H9 (cell line): ENCODE measurements around the gene MKRN1. TPM values are rescaled to one million over a fixed set of nuclear protein-coding genes. Genes with fewer than 3 reads are reported as not detected.
"Not testable (repeated sequence)": the region's sequence is repeated elsewhere in the genome, so short reads cannot be mapped to it uniquely, and the experiment has no call there.

Experiments
- DNase-seq: peaks from one replicate; pipeline ENCODE4 v3.0.0-alpha.2; 2017
- H2AFZ ChIP-seq: one replicate; pipeline ENCODE4 v1.6.1; 2013; ENCODE audit warnings: mild to moderate bottlenecking, low read length, control low read depth, moderate library complexity
- H2AK5ac ChIP-seq: 2 replicates; pipeline ENCODE4 v1.6.1; 2013; ENCODE audit warnings: low read length, control low read depth, mixed read lengths; ENCODE audit not compliant: insufficient read length
- H2BK120ac ChIP-seq: one replicate; pipeline ENCODE4 v1.6.1; 2013; ENCODE audit warnings: low read depth, mild to moderate bottlenecking, low read length, control low read depth, inconsistent platforms; ENCODE audit not compliant: poor library complexity, severe bottlenecking
- H2BK12ac ChIP-seq: 2 replicates; pipeline ENCODE4 v1.6.1; 2013; ENCODE audit warnings: low read length, control low read depth, mixed read lengths, low read depth; ENCODE audit not compliant: insufficient read length
- H2BK15ac ChIP-seq: 2 replicates; pipeline ENCODE4 v1.6.1; 2013; ENCODE audit warnings: low read depth, low read length, control low read depth
- H2BK20ac ChIP-seq: one replicate; pipeline ENCODE4 v1.6.1; 2013; ENCODE audit warnings: low read depth, mild to moderate bottlenecking, low read length, control low read depth, inconsistent platforms; ENCODE audit not compliant: poor library complexity, severe bottlenecking
- H2BK5ac ChIP-seq: 2 replicates; pipeline ENCODE4 v1.6.1; 2013; ENCODE audit warnings: low read length, control low read depth, mixed read lengths; ENCODE audit not compliant: insufficient read length
- H3K14ac ChIP-seq: 2 replicates; pipeline ENCODE4 v1.6.1; 2013; ENCODE audit warnings: low read length, control low read depth; ENCODE audit not compliant: insufficient read depth
- H3K18ac ChIP-seq: 2 replicates; pipeline ENCODE4 v1.6.1; 2013; ENCODE audit warnings: low read depth, mild to moderate bottlenecking, mixed read lengths, low read length, control low read depth; ENCODE audit not compliant: insufficient read length
- H3K23ac ChIP-seq: 2 replicates; pipeline ENCODE4 v1.6.1; 2013; ENCODE audit warnings: low read length, control low read depth, mixed read lengths, low read depth; ENCODE audit not compliant: insufficient read length
- H3K23me2 ChIP-seq: 2 replicates; pipeline ENCODE4 v1.6.1; 2013; ENCODE audit warnings: low read depth, mild to moderate bottlenecking, mixed read lengths, low read length, control low read depth; ENCODE audit not compliant: insufficient read length, poor library complexity, severe bottlenecking
- H3K27ac ChIP-seq: 2 replicates; pipeline ENCODE4 v1.5.1; 2013; ENCODE audit warnings: low read length, control low read depth, mixed read lengths, low read depth; ENCODE audit not compliant: insufficient read length
- H3K27me3 ChIP-seq: 2 replicates; pipeline ENCODE4 v1.6.1; 2013; ENCODE audit warnings: low read length, control low read depth, inconsistent platforms; ENCODE audit not compliant: insufficient read depth
- H3K4ac ChIP-seq: 2 replicates; pipeline ENCODE4 v1.6.1; 2013; ENCODE audit warnings: low read depth, mild to moderate bottlenecking, control low read depth, inconsistent platforms, low read length, moderate library complexity
- H3K4me1 ChIP-seq: 2 replicates; pipeline ENCODE4 v1.6.1; 2013; ENCODE audit warnings: low read length, control low read depth, inconsistent platforms; ENCODE audit not compliant: insufficient read depth
- H3K4me2 ChIP-seq: 2 replicates; pipeline ENCODE4 v1.6.1; 2013; ENCODE audit warnings: low read length, control low read depth, mixed read lengths; ENCODE audit not compliant: insufficient read length, insufficient read depth
- H3K56ac ChIP-seq: 2 replicates; pipeline ENCODE4 v1.6.1; 2013; ENCODE audit warnings: low read depth, mild to moderate bottlenecking, mixed read lengths, low read length, control low read depth; ENCODE audit not compliant: insufficient read length
- H3K79me1 ChIP-seq: 2 replicates; pipeline ENCODE4 v1.6.1; 2013; ENCODE audit warnings: low read depth, mild to moderate bottlenecking, moderate library complexity, low read length, control low read depth, inconsistent platforms; ENCODE audit not compliant: insufficient read depth, poor library complexity, severe bottlenecking
- H3K79me2 ChIP-seq: 2 replicates; pipeline ENCODE4 v1.6.1; 2013; ENCODE audit warnings: low read length, control low read depth, inconsistent platforms; ENCODE audit not compliant: insufficient read depth
- H3K9ac ChIP-seq: 2 replicates; pipeline ENCODE4 v1.6.1; 2013; ENCODE audit warnings: low read length, control low read depth, mixed read lengths; ENCODE audit not compliant: insufficient read length; ENCODE audit errors: extremely low read depth
- H3K9me3 ChIP-seq: one replicate; pipeline ENCODE4 v1.6.1; 2013; ENCODE audit warnings: low read depth, low read length, inconsistent platforms; ENCODE audit not compliant: control insufficient read depth
- H3T11ph ChIP-seq: one replicate; pipeline ENCODE4 v1.6.1; 2013; ENCODE audit warnings: mild to moderate bottlenecking, low read length, control low read depth, inconsistent platforms
- H4K20me1 ChIP-seq: one replicate; pipeline ENCODE4 v1.6.1; 2013; ENCODE audit not compliant: control insufficient read depth, insufficient read length, insufficient read depth
- H4K5ac ChIP-seq: 2 replicates; pipeline ENCODE4 v1.6.1; 2013; ENCODE audit warnings: low read depth, mild to moderate bottlenecking, mixed read lengths, low read length, control low read depth; ENCODE audit not compliant: insufficient read length
- H4K8ac ChIP-seq: replicated peaks from 2 replicates; pipeline ENCODE4 v1.6.1; 2013; ENCODE audit warnings: low read length, control low read depth, mixed read lengths, low read depth; ENCODE audit not compliant: insufficient read length
- H4K91ac ChIP-seq: 2 replicates; pipeline ENCODE4 v1.6.1; 2013; ENCODE audit warnings: low read depth, mild to moderate bottlenecking, moderate library complexity, mixed read lengths, low read length, control low read depth; ENCODE audit not compliant: insufficient read length
- H3K27ac Mint-ChIP-seq, 3 experiments: 2 replicates in 2 of 3; 3 replicates in 1 of 3; pipeline ENCODE4 v1.8.0; 2020 to 2021; ENCODE audit warnings: mixed read lengths in 3 of 3, mild to moderate bottlenecking in 1 of 3, moderate library complexity in 1 of 3
- H3K27me3 Mint-ChIP-seq: 2 replicates; pipeline ENCODE4 v1.8.0; 2021; ENCODE audit warnings: low read depth, mild to moderate bottlenecking, moderate library complexity, mixed read lengths
- H3K36me3 Mint-ChIP-seq, 3 experiments: 2 replicates in 2 of 3; 3 replicates in 1 of 3; pipeline ENCODE4 v1.8.0; 2020 to 2021; ENCODE audit warnings: low read depth in 3 of 3, mixed read lengths in 3 of 3; ENCODE audit not compliant: insufficient read depth in 1 of 3
- H3K4me1 Mint-ChIP-seq, 2 experiments: 2 replicates each; pipeline ENCODE4 v1.8.0; 2020; ENCODE audit warnings: mixed read lengths in 2 of 2
- H3K4me3 Mint-ChIP-seq, 2 experiments: 2 replicates in 1 of 2; 3 replicates in 1 of 2; pipeline ENCODE4 v1.8.0; 2020 to 2021; ENCODE audit warnings: mild to moderate bottlenecking in 2 of 2, mixed read lengths in 2 of 2, moderate library complexity in 1 of 2
- H3K9me3 Mint-ChIP-seq, 2 experiments: 2 replicates in 1 of 2; 3 replicates in 1 of 2; pipeline ENCODE4 v1.8.0; 2020; ENCODE audit warnings: mild to moderate bottlenecking in 2 of 2, mixed read lengths in 2 of 2, moderate library complexity in 1 of 2
- CTCF ChIP-seq: fragments of 200-600 bp; sonication (generic); conservative IDR thresholded peaks from 3 replicates; pipeline ENCODE4 v1.8.0; 2021; ENCODE audit warnings: antibody characterized with exemption, mild to moderate bottlenecking
- WGBS: extraction: QIAGEN DNeasy Blood & Tissue Kit; methylation state at CpG from one replicate; pipeline ENCODE4 v1.1.7; 2013; ENCODE audit warnings: missing lambda C conversion rate, low lambda C conversion rate, mixed read lengths; ENCODE audit not compliant: insufficient read length; ENCODE audit errors: extremely low coverage; 5-methylcytosine and 5-hydroxymethylcytosine counted together
- total RNA-seq: library from RNA; stranded (reverse); gene quantifications from 2 replicates; pipeline ENCODE4 v1.2.1, GENCODE V29; 2021

MKRN1 gene
- total RNA-seq, 1 experiment from 2014 or later = 106 TPM

GRCh38 chr7:140454657-140455015, 24.7 kb downstream of the MKRN1 start:
- Histone ChIP-seq H2BK120ac (no peak overlapping the region), H3K56ac (no peak overlapping the region), H4K20me1 (no peaks in the 10 kb centered on the region), H3K23me2 (no peaks in the 10 kb centered on the region), H2AK5ac (no peak overlapping the region), H2BK20ac (no peak overlapping the region), H3K23ac (no peak overlapping the region), H2BK12ac (no peak overlapping the region), H3K4me2 (no peak overlapping the region), H3K4ac (no peak overlapping the region), H3T11ph (no peak overlapping the region), H3K18ac (no peak overlapping the region), H2AFZ (no peak overlapping the region), H3K27me3 (no peaks in the 10 kb centered on the region), H3K79me1 (peaks cover 2% of the 10 kb centered on the region), H4K8ac (no peak overlapping the region), H3K4me1 (peaks cover 28% of the 10 kb centered on the region), H3K9ac (no peak overlapping the region), H2BK5ac (no peak overlapping the region), H4K91ac (no peak overlapping the region), H4K5ac (no peak overlapping the region), H3K27ac (peak overlapping the region; percentile 75), H2BK15ac (no peak overlapping the region), H3K14ac (no peak overlapping the region), H3K9me3 (no peaks in the 10 kb centered on the region), H3K79me2 (no peaks in the 10 kb centered on the region)
- Mint-ChIP-seq H3K4me1 (peaks cover 85 to 86% of the 10 kb centered on the region in 2 experiments), H3K9me3 (no peaks in the 10 kb centered on the region), H3K27me3 (no peaks in the 10 kb centered on the region), H3K27ac (peak overlapping the region; percentile 53 to 98 (median 93)), H3K4me3 (no peak overlapping the region; a peak in 1 of 5 replicates), H3K36me3 (peaks cover 45 to 60% (median 59%) of the 10 kb centered on the region in 3 experiments)
- TF ChIP-seq CTCF = no peak
- DNase-seq = no peak
- WGBS = no CpG with 5 or more reads among the region's 8 CpGs

- not testable (repeated sequence) for H3K4me2 ChIP-seq, H2BK20ac ChIP-seq, H3K27ac ChIP-seq, H3K4me3 Mint-ChIP-seq, H2BK120ac ChIP-seq, H2BK15ac ChIP-seq, H2AK5ac ChIP-seq, H2BK12ac ChIP-seq, H3K9me3 ChIP-seq, H3T11ph ChIP-seq, DNase-seq, H3K18ac ChIP-seq, H2BK5ac ChIP-seq, H4K20me1 ChIP-seq, H3K4ac ChIP-seq, H3K9ac ChIP-seq, H3K23me2 ChIP-seq, H3K14ac ChIP-seq, H4K8ac ChIP-seq, H3K56ac ChIP-seq, H2AFZ ChIP-seq, H3K79me1 ChIP-seq, H3K9me3 Mint-ChIP-seq, H4K91ac ChIP-seq, H3K27me3 ChIP-seq, H3K27me3 Mint-ChIP-seq, H4K5ac ChIP-seq, H3K79me2 ChIP-seq, H3K23ac ChIP-seq
- peaks cover 32% of the 10 kb centered on the region for H3K4me1 ChIP-seq
- peaks cover 39 to 54% (median 52%) of the 10 kb centered on the region in 3 experiments for H3K36me3 Mint-ChIP-seq
- 100% methylated on average over 1 of the region's 9 CpGs for WGBS
- peaks cover 85 to 86% of the 10 kb centered on the region in 2 experiments for H3K4me1 Mint-ChIP-seq
- peak overlapping the region; percentile 53 to 98 (median 93); a peak in 6 of 7 replicates for H3K27ac Mint-ChIP-seq
These were observed 25.3 kb downstream of the MKRN1 start for GRCh38 chr7:140453785-140454656.
